GM23338 (cell line): Measurements from ENCODE around the gene CIART.

Experiments used
- EZH2 ChIP-seq: fragments of 200-600 bp; sonication (generic); IDR thresholded peaks from one replicate; pipeline ENCODE4 v1.8.0; 2017; ENCODE audit warnings: antibody characterized with exemption, mild to moderate bottlenecking, low read depth; ENCODE audit not compliant: unreplicated experiment
- JUNB ChIP-seq: IDR thresholded peaks from one replicate; pipeline ENCODE4 v1.6.1; 2016; ENCODE audit warnings: antibody characterized with exemption; ENCODE audit not compliant: unreplicated experiment
- POLR2AphosphoS5 ChIP-seq: IDR thresholded peaks from 2 replicates; pipeline ENCODE4 v1.6.1; 2016; ENCODE audit warnings: antibody characterized with exemption, low read depth
- ZNF331 ChIP-seq: fragments of 250-450 bp; sonication (Bioruptor Pico); IDR thresholded peaks from 2 replicates; pipeline ENCODE4 v1.5.0; 2020; ENCODE audit warnings: low read depth, mild to moderate bottlenecking, moderate library complexity
- TF ChIP-seq, protein P1 (sequence below), 2 experiments: fragments of 200-600 bp in 1 of 2; sonication (generic) in 1 of 2; conservative IDR thresholded peaks; 2 replicates each; pipeline versions ENCODE4 v1.5.1 to v1.6.1; 2016 to 2017; ENCODE audit warnings: antibody characterized with exemption in 2 of 2, low read depth in 2 of 2, mild to moderate bottlenecking in 2 of 2, moderate library complexity in 1 of 2
- TF ChIP-seq, protein P2 (sequence below): IDR thresholded peaks from one replicate; pipeline ENCODE4 v1.6.1; 2018; ENCODE audit warnings: antibody characterized with exemption; ENCODE audit not compliant: unreplicated experiment

DNA sequence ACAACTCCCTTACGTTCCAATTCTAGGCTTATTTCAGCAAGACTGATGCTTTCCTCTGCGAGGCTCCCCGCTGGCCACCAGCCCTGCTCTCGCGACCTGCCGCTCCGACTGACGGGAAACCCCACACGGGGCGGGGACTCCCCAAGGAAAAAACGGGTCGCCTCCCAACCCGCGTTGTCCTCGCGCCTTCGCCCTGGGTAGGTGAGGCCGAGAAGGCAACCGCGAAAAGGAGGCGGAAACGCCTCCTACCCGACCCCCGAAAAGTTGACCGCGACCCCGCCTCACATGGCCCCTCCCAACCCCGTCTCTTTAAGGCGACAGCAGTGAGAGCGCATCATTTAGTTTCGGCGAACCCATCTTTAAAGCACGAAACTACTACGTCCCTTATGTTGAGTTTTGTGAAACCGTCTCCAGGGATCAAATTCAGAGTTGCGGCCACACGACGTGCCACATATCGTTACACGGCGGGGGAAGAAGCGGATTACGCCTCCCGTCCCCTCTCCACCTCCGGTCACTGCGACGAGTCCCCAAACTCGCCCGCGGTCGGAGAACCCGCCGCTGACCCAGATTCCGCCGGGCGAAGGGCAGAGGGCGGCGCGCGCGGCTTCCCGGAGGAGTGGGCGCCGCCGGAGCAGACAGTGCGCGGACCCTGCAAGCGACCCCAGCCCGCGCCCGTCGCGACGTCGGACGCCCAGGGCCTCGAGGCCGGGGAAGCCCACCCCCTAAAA lies 47.6 kb upstream of the CIART start:
- TF ChIP-seq ZNF331 (CRISPR knock-in tag) (no peak), EZH2 (no peak), JUNB (no peak), POLR2AphosphoS5 (peak; percentile 96)
- TF ChIP-seq, protein P1, sequence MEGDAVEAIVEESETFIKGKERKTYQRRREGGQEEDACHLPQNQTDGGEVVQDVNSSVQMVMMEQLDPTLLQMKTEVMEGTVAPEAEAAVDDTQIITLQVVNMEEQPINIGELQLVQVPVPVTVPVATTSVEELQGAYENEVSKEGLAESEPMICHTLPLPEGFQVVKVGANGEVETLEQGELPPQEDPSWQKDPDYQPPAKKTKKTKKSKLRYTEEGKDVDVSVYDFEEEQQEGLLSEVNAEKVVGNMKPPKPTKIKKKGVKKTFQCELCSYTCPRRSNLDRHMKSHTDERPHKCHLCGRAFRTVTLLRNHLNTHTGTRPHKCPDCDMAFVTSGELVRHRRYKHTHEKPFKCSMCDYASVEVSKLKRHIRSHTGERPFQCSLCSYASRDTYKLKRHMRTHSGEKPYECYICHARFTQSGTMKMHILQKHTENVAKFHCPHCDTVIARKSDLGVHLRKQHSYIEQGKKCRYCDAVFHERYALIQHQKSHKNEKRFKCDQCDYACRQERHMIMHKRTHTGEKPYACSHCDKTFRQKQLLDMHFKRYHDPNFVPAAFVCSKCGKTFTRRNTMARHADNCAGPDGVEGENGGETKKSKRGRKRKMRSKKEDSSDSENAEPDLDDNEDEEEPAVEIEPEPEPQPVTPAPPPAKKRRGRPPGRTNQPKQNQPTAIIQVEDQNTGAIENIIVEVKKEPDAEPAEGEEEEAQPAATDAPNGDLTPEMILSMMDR (conservative IDR thresholded peaks at IDR 0.05; ENCODE audit: low read depth in 2 of 2): no peak
- TF ChIP-seq, protein P2, sequence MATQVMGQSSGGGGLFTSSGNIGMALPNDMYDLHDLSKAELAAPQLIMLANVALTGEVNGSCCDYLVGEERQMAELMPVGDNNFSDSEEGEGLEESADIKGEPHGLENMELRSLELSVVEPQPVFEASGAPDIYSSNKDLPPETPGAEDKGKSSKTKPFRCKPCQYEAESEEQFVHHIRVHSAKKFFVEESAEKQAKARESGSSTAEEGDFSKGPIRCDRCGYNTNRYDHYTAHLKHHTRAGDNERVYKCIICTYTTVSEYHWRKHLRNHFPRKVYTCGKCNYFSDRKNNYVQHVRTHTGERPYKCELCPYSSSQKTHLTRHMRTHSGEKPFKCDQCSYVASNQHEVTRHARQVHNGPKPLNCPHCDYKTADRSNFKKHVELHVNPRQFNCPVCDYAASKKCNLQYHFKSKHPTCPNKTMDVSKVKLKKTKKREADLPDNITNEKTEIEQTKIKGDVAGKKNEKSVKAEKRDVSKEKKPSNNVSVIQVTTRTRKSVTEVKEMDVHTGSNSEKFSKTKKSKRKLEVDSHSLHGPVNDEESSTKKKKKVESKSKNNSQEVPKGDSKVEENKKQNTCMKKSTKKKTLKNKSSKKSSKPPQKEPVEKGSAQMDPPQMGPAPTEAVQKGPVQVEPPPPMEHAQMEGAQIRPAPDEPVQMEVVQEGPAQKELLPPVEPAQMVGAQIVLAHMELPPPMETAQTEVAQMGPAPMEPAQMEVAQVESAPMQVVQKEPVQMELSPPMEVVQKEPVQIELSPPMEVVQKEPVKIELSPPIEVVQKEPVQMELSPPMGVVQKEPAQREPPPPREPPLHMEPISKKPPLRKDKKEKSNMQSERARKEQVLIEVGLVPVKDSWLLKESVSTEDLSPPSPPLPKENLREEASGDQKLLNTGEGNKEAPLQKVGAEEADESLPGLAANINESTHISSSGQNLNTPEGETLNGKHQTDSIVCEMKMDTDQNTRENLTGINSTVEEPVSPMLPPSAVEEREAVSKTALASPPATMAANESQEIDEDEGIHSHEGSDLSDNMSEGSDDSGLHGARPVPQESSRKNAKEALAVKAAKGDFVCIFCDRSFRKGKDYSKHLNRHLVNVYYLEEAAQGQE: no peak
